Testis (tissue), 3 donors: ENCODE data around the gene KCNQ5. TPM values are rescaled to one million over a fixed set of nuclear protein-coding genes. Genes with fewer than 3 reads are reported as not detected.

ENCODE experiments used
- DNase-seq: peaks from one replicate; pipeline ENCODE4 v3.0.0-alpha.2; 2019
- H3K27ac ChIP-seq, 2 donors: fragments of 200-600 bp; sonication (generic); one replicate each; pipeline ENCODE4 v1.5.1; 2019
- H3K27me3 ChIP-seq: fragments of 200-600 bp; sonication (generic); one replicate; pipeline ENCODE4 v1.5.1; 2019
- H3K36me3 ChIP-seq: fragments of 200-600 bp; sonication (generic); one replicate; pipeline ENCODE4 v1.5.1; 2017; ENCODE audit warnings: low read depth; ENCODE audit errors: missing control alignments
- H3K4me1 ChIP-seq: fragments of 200-600 bp; sonication (generic); one replicate; pipeline ENCODE4 v1.5.1; 2019
- H3K4me3 ChIP-seq, 2 donors: fragments of 200-600 bp; sonication (generic); one replicate each; pipeline ENCODE4 v1.5.1; 2017 to 2019
- H3K9me3 ChIP-seq: fragments of 200-600 bp; sonication (generic); one replicate; pipeline ENCODE4 v1.5.1; 2017
- CTCF ChIP-seq, 3 experiments: fragments of 450-650 bp in 2 of 3; fragments of 200-600 bp in 1 of 3; sonication (generic) in 1 of 3; IDR thresholded peaks; one replicate each; pipeline ENCODE4 v1.5.1; 2016 to 2019; ENCODE audit warnings: antibody characterized with exemption in 3 of 3, mild to moderate bottlenecking in 2 of 3, moderate library complexity in 1 of 3
- POLR2A ChIP-seq: fragments of 450-650 bp; IDR thresholded peaks from one replicate; pipeline ENCODE4 v1.6.1; 2017; ENCODE audit warnings: antibody characterized with exemption, mild to moderate bottlenecking, moderate library complexity
- WGBS, 2 donors: methylation state at CpG; one replicate each; pipeline ENCODE4 v1.1.5; 2018; 5-methylcytosine and 5-hydroxymethylcytosine counted together
- intact Hi-C: fragments of 100-400 bp; cut with DNase I; formaldehyde crosslinking; loops from one replicate; pipeline ENCODE4 v1.15.1; 2023; ENCODE audit warnings: low total_unique reads
- polyA plus RNA-seq: library from polyadenylated mRNA; stranded (reverse); fragments of 350-450 nt; fragmentation: Illumina TruSeq; extraction: RNeasy Lipid Tissue Mini Kit (QIAGEN cat#74804); gene quantifications from one replicate; pipeline ENCODE4 v1.2.3, GENCODE V29; 2014; ENCODE audit warnings: low read depth, low replicate concordance; ENCODE audit not compliant: insufficient read depth
- total RNA-seq, 2 donors: library from RNA; depleted of rRNA; stranded (reverse); fragments of >200 nt; gene quantifications; one replicate each; pipeline ENCODE4 v1.2.3, GENCODE V29; 2016

The KCNQ5 gene
- total and polyA plus RNA-seq, 3 donors from 2014 or later = 0.43 to 1.1 (median 0.73) TPM

DNA sequence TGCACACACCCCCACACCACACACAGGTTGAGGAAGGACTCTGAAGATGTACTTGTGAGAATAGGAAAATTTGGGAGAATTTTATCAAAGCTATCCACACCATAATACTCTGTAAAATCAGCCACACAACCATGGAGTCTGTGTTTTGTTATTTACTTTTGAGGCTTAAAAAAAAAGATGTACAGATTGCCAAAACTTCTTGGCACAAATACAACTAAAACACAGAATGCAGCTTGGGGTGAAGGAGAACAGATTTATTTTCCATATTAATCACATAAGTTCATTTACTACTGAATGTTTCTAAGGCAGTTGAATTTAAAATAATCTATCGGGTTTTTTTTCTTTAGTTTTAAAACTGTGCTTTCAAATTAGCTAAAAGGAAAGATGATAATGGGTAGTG, 32.8 kb upstream of the KCNQ5 start:
- Histone ChIP-seq H3K4me1 (no peaks in the 10 kb centered on the region), H3K36me3 (no peaks in the 10 kb centered on the region)

DNA sequence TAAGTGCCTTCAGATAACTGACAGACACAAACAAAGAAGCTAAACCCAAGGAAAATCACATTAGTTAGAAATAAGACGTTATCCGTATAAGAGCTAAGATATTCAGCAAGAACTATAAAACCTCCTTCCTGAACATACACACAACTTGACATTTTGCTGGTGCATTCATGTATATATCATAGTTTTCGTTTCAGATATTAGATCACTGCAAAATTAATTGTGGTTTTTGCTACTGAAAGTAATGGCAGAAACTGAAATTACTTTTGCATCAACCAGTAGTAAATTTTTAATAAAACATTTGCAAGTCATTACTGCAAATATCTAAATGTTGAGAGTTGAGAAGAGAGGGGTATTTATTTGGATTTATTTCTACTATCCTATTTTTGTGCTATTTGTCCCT, 26.1 kb upstream of the KCNQ5 start:
- Histone ChIP-seq H3K27ac (no peak overlapping the region), H3K27me3 (no peaks in the 10 kb centered on the region), H3K4me1 (no peaks in the 10 kb centered on the region), H3K36me3 (no peaks in the 10 kb centered on the region), H3K9me3 (no peaks in the 10 kb centered on the region), H3K4me3 (no peak overlapping the region)
- WGBS, 2 donors = 88% methylated on average over 3 of the region's 3 CpGs
- no peak for TF ChIP-seq POLR2A
- TF ChIP-seq CTCF (IDR thresholded peaks at IDR 0.05) = no peak
- no peak for DNase-seq
- intact Hi-C loops = no loop called here

More for the DNA sequence above, 32.8 kb upstream of the KCNQ5 start:
- TF ChIP-seq POLR2A (no peak), CTCF (IDR thresholded peaks at IDR 0.05) (no peak)
- no peaks in the 10 kb centered on the region for H3K27me3 ChIP-seq
- H3K4me3 ChIP-seq = no peak overlapping the region
- 46 to 49% methylated on average over 1 of the region's 1 CpG for WGBS, 2 donors
- no peak for DNase-seq
- H3K27ac ChIP-seq = no peak overlapping the region
- intact Hi-C loops = no loop called here
- no peaks in the 10 kb centered on the region for H3K9me3 ChIP-seq

GRCh38 chr6:72616406-72617015, 5.4 kb upstream of the KCNQ5 start:
- TF ChIP-seq POLR2A (no peak), CTCF (IDR thresholded peaks at IDR 0.05) (peak; percentile 31 to 47 (median 38))
- no peaks in the 10 kb centered on the region for H3K36me3 ChIP-seq
- DNase-seq = no peak
- intact Hi-C loops = loop anchor here (10.0 kb wide), 1 partner anchor 518 kb away; no protein-coding TSS in a partner anchor
- no peak overlapping the region for H3K4me3 ChIP-seq
- H3K27me3 ChIP-seq = no peaks in the 10 kb centered on the region
- H3K4me1 ChIP-seq = peaks cover 10% of the 10 kb centered on the region
- H3K9me3 ChIP-seq = no peaks in the 10 kb centered on the region
- no peak overlapping the region for H3K27ac ChIP-seq
- WGBS, 2 donors = 56 to 58% methylated on average over 3 of the region's 3 CpGs

DNA sequence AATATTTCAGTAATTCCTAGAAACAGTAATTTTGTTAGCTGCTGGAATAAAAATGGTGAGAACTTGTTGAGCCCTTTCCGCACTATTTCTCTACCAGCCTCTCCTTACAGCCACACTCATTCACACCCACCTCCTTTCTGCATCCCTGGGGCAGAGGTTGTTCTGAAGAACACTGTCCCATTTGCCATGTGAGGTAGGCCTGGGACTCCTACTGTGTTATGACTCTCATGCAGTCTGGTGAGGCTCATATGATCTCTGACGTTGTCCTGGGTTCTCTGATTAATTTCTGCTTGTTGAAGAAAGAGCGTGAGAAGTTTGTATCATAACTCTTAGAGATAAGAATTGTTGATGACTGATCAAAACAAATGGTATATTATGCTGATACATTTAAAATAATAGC, 4.1 kb upstream of the KCNQ5 start:
- Histone ChIP-seq H3K4me3 (no peak overlapping the region), H3K4me1 (peaks cover 15% of the 10 kb centered on the region), H3K27ac (no peak overlapping the region), H3K27me3 (no peaks in the 10 kb centered on the region), H3K36me3 (no peaks in the 10 kb centered on the region), H3K9me3 (no peaks in the 10 kb centered on the region)
- TF ChIP-seq POLR2A (no peak), CTCF (IDR thresholded peaks at IDR 0.05) (no peak)
- 91% methylated on average over 3 of the region's 3 CpGs for WGBS, 2 donors
- intact Hi-C loops = loop anchor here (10.0 kb wide), 1 partner anchor 517 kb away; no protein-coding TSS in a partner anchor
- DNase-seq = no peak
